ENCODE measurements around the gene FOXA3.

Gene FOXA3

DNA sequence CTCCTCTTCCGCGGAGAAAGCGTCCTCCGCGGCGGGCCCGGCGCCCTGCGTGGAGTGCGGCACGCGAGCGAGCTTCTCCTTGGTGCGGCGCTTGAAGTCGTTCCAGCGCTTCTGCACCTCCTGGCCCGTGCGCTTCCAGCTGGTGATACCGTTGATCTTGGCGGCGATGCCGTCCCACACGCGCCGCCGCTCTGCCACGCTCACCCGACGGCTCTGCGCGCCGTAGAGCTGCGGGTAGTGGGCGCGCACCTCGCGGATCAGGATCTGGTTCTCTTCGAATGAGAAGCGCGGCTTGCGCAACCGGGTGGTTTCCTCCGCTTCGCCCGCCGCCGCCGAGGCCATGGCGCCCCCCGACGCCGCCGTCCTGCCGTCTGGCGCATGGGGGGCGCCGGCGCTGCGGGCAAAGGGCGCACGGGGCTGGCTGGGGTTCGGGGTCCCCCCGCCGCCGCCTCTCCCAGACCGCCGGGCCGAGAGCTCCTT, 37.3 kb downstream of the FOXA3 start (continued):
- no peak for TF ChIP-seq ZNF394 (tag by site-specific recombination; IDR thresholded peaks at IDR 0.05; ENCODE audit: borderline replicate concordance)
- TF ChIP-seq ZNF629 (tag by site-specific recombination; IDR thresholded peaks at IDR 0.05) = no peak
- TF ChIP-seq ZNF777 (tag by site-specific recombination; IDR thresholded peaks at IDR 0.05; ENCODE audit: borderline replicate concordance) = no peak
- TF ChIP-seq MEIS1 (CRISPR knock-in tag; IDR thresholded peaks at IDR 0.05; ENCODE audit: borderline replicate concordance) = no peak
- no peak for TF ChIP-seq GFI1B (tag by site-specific recombination; IDR thresholded peaks at IDR 0.05)
- no peak for TF ChIP-seq ZNF19 (tag by site-specific recombination; IDR thresholded peaks at IDR 0.05; ENCODE audit: low read depth)
- TF ChIP-seq, protein P1, sequence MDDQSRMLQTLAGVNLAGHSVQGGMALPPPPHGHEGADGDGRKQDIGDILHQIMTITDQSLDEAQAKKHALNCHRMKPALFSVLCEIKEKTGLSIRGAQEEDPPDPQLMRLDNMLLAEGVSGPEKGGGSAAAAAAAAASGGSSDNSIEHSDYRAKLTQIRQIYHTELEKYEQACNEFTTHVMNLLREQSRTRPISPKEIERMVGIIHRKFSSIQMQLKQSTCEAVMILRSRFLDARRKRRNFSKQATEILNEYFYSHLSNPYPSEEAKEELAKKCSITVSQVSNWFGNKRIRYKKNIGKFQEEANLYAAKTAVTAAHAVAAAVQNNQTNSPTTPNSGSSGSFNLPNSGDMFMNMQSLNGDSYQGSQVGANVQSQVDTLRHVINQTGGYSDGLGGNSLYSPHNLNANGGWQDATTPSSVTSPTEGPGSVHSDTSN (CRISPR knock-in tag; IDR thresholded peaks at IDR 0.05) = no peak
- TF ChIP-seq ZNF560 (tag by site-specific recombination; IDR thresholded peaks at IDR 0.05; ENCODE audit: borderline replicate concordance) = no peak
- no peak for TF ChIP-seq ZNF248 (tag by site-specific recombination; IDR thresholded peaks at IDR 0.05)
- no peak for TF ChIP-seq SP7 (tag by site-specific recombination; IDR thresholded peaks at IDR 0.05)

DNA sequence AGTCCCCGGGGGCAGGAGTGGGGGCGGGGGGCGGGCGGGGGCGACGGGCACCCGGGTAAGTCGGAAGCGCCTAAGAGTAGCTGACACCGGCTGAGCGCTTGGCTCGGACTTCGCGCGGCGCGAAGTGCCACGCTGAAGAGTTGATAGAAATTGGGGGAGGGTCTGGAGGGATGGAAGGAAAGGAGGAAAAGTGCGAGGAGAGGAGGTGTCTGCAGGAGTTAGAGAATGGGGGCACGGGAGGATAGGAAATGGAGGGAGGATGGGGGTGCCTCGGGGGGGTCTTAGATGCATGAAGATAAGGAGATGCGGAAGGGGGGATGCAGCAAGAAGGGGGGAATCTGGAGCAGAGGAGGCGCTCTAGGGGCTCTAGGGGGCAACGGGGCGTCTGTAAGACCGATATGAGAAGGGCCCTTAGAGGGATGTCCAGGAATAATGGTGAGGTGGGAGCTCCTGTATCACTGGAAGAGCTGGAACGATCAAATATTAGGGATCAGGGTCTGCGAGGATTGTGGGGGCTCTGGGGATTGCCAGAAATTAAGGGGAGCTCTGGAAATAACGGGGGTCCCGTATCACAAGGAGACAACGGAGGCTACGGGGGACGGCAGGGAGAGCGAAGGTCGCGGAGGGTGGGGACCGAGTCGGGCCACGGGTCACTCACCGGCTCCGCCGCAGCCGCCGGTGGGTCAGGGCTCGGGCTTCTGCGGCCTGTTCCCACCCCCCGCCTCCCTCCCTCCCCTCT, 38.0 kb downstream of the FOXA3 start, which contains the start of gene MYPOP:
Gene MYPOP (minus strand): TSS at position 702 of the 739 bp plus-strand sequence. CDS start 840 bp downstream, outside the sequence.
- peak within 1 kb of the TSS; percentile 75 for H3K4me3 ChIP-seq (ENCODE audit: low read depth, low read length)
- CTCF ChIA-PET = interaction anchor here (0.6 to 3.4 kb wide), 12 partner anchors 10 to 715 kb away, joined by 3 to 25 read pairs (median 4); partner anchors contain the start of genes FOXA3 and IRF2BP1
- H3K27ac ChIP-seq (ENCODE audit: extremely low read depth, low read depth, low read length) = peak within 1 kb of the TSS; percentile 64
- H3K4me1 ChIP-seq (ENCODE audit: control insufficient read depth, insufficient read depth, low read length) = peaks cover 9% of the 10 kb centered on the region; the same call in 1 of the 2 replicates
- peaks cover 27 to 35% of the 10 kb centered on the region in 2 experiments; a peak in 2 of 3 replicates for H3K36me3 ChIP-seq (ENCODE audit: control insufficient read depth in 2 of 2, insufficient read depth in 1 of 2, low read length in 2 of 2)
- H3K9me3 ChIP-seq (ENCODE audit: control insufficient read depth, insufficient read depth, low read depth, low read length) = no peaks in the 10 kb centered on the region
- POLR2A ChIA-PET = interaction anchor here (0.6 to 3.4 kb wide), 21 partner anchors 9 to 811 kb away, joined by 3 to 46 read pairs (median 4); partner anchors contain the start of genes CCDC61, FBXO46, FOXA3 and IRF2BP1
- no peak for TF ChIP-seq ZNF585B (tag by site-specific recombination; IDR thresholded peaks at IDR 0.05)
- TF ChIP-seq ZNF274 (IDR thresholded peaks at IDR 0.05; ENCODE audit: low read length) = no peak
- no peak for TF ChIP-seq ZNF274 (tag by site-specific recombination; IDR thresholded peaks at IDR 0.05; ENCODE audit: borderline replicate concordance)
- TF ChIP-seq ZNF660 (tag by site-specific recombination; IDR thresholded peaks at IDR 0.05) = 0 out of 2 replicates have a peak, but pooled peaks have one; percentile 11
- no peak for TF ChIP-seq SP3 (tag by site-specific recombination; IDR thresholded peaks at IDR 0.05)
- peak; percentile 40; the same call in 1 of the 2 replicates for TF ChIP-seq MZF1 (tag by site-specific recombination; IDR thresholded peaks at IDR 0.05; ENCODE audit: borderline replicate concordance)
- TF ChIP-seq KLF10 (tag by site-specific recombination; IDR thresholded peaks at IDR 0.05) = no peak
- TF ChIP-seq ZNF132 (tag by site-specific recombination; IDR thresholded peaks at IDR 0.05; ENCODE audit: borderline replicate concordance) = no peak
- peak; percentile 64 for TF ChIP-seq ZNF366 (tag by site-specific recombination; conservative IDR thresholded peaks at IDR 0.05)
- no peak for TF ChIP-seq ZBTB21 (tag by site-specific recombination; IDR thresholded peaks at IDR 0.05)
- no peak for TF ChIP-seq ZFP69B (tag by site-specific recombination; IDR thresholded peaks at IDR 0.05)
- TF ChIP-seq ZNF221 (tag by site-specific recombination; IDR thresholded peaks at IDR 0.05; ENCODE audit: borderline replicate concordance) = no peak
- no peak for TF ChIP-seq ZNF146 (tag by site-specific recombination; IDR thresholded peaks at IDR 0.05)
- no peak for TF ChIP-seq ZNF664 (tag by site-specific recombination; IDR thresholded peaks at IDR 0.05)
- no peak for TF ChIP-seq MYNN (tag by site-specific recombination; IDR thresholded peaks at IDR 0.05; ENCODE audit: borderline replicate concordance)
- 0 out of 2 replicates have a peak, but pooled peaks have one; percentile 31 for TF ChIP-seq ZNF501 (tag by site-specific recombination; IDR thresholded peaks at IDR 0.05)
- TF ChIP-seq, protein P2, sequence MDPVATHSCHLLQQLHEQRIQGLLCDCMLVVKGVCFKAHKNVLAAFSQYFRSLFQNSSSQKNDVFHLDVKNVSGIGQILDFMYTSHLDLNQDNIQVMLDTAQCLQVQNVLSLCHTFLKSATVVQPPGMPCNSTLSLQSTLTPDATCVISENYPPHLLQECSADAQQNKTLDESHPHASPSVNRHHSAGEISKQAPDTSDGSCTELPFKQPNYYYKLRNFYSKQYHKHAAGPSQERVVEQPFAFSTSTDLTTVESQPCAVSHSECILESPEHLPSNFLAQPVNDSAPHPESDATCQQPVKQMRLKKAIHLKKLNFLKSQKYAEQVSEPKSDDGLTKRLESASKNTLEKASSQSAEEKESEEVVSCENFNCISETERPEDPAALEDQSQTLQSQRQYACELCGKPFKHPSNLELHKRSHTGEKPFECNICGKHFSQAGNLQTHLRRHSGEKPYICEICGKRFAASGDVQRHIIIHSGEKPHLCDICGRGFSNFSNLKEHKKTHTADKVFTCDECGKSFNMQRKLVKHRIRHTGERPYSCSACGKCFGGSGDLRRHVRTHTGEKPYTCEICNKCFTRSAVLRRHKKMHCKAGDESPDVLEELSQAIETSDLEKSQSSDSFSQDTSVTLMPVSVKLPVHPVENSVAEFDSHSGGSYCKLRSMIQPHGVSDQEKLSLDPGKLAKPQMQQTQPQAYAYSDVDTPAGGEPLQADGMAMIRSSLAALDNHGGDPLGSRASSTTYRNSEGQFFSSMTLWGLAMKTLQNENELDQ (tag by site-specific recombination; IDR thresholded peaks at IDR 0.05; ENCODE audit: low read depth) = no peak
- TF ChIP-seq, protein P3, sequence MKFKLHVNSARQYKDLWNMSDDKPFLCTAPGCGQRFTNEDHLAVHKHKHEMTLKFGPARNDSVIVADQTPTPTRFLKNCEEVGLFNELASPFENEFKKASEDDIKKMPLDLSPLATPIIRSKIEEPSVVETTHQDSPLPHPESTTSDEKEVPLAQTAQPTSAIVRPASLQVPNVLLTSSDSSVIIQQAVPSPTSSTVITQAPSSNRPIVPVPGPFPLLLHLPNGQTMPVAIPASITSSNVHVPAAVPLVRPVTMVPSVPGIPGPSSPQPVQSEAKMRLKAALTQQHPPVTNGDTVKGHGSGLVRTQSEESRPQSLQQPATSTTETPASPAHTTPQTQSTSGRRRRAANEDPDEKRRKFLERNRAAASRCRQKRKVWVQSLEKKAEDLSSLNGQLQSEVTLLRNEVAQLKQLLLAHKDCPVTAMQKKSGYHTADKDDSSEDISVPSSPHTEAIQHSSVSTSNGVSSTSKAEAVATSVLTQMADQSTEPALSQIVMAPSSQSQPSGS (tag by site-specific recombination; IDR thresholded peaks at IDR 0.05; ENCODE audit: low read depth) = no peak
- TF ChIP-seq, protein P1 (CRISPR knock-in tag; IDR thresholded peaks at IDR 0.05) = no peak
- TF ChIP-seq GLI2 (tag by site-specific recombination; IDR thresholded peaks at IDR 0.05; ENCODE audit: borderline replicate concordance, low read depth) = no peak
- TF ChIP-seq ZNF184 (tag by site-specific recombination; IDR thresholded peaks at IDR 0.05) = no peak
- 0 out of 2 replicates have a peak, but pooled peaks have one; percentile 10 for TF ChIP-seq ZEB2 (tag by site-specific recombination; IDR thresholded peaks at IDR 0.05)

All from HEK293 (cell line).